AG08395 (cell line): ENCODE measurements around the gene INSM1.
"Not testable (repeated sequence)": the region's sequence is repeated elsewhere in the genome, so short reads cannot be mapped to it uniquely, and the experiment has no call there.

ENCODE experiments used
- DNase-seq: peaks from one replicate; pipeline ENCODE4 v3.0.0; 2012; ENCODE audit warnings: mixed read lengths, low spot score

INSM1 gene, protein sequence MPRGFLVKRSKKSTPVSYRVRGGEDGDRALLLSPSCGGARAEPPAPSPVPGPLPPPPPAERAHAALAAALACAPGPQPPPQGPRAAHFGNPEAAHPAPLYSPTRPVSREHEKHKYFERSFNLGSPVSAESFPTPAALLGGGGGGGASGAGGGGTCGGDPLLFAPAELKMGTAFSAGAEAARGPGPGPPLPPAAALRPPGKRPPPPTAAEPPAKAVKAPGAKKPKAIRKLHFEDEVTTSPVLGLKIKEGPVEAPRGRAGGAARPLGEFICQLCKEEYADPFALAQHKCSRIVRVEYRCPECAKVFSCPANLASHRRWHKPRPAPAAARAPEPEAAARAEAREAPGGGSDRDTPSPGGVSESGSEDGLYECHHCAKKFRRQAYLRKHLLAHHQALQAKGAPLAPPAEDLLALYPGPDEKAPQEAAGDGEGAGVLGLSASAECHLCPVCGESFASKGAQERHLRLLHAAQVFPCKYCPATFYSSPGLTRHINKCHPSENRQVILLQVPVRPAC

DNA sequence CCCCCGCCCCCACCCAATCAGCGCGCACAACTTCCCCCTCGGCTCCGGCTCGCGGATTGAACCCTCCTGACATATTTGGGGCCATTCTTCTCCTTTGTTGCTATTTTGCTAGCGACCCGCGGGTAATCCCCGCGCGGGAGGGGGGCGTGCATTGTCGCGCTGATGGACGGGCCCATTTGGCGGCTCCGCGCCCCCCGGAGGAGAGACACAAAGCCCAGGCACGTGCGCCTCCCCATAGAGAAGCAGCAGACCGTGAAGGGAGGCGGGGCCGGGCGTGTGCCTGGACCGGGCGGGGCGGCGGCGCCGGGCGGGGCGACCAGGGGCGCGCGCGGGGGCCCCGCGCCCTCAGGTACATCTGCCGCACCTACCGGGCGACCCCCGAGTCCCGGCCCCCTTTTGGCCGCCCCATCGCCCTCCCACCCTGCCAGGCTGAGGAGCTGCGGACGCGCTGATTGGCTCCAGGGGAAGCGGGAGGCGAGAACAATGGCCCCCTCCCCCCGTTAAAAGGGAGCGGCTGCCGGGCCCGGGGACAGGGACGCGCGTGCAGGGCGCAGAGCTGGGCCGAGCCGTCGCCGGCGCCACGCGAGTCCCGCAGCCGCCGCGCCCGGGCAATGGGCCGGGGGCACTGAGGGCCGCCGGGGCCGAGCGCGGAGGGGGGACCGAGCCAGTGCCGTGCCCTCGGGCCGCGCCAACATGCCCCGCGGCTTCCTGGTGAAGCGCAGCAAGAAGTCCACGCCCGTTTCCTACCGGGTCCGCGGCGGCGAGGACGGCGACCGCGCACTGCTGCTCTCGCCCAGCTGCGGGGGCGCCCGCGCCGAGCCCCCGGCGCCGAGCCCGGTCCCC lies at the start of gene INSM1:
Gene INSM1, plus strand, starts transcription at position 530 of the 843 bp plus-strand sequence. Its CDS starts 164 bp downstream, at position 694.
- no peak for DNase-seq

DNA sequence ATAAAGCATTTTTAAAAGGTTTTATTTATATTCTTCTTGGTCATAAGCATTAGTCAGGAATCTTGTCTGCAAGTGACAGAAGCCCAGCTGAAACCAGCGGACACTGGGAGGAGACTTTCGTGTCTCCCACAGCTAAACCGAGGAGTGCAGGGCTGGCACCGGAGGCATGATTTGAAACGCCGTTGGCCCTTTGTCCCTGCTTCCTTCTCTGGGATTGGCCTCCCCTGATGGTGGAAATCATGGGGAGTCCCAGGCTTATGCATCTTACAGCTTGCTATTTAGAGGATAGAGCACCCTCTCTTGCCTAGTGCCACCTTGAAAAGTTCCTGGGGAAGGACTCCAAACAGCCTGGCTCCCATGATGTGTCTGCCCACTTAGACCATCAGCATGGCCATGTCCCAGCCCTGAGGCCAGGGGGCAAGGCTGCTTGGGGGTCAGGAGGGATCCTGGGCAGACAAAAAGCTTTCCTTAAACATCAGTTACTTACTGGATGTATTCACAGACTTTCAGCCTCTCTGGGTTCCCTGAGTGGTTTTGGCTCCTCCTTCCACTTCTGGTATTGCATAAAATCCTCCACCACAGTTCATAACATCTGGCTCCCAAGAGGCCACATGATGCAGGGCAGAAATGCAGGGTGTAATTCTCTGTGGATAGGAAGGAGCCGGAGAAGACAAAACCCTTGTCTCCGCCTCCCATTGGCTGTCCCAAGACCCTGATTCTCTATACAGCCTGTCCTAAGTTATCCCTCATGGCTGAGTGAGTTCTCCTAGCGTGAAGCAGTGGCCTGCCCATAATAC lies 49.3 kb upstream of the INSM1 start:
- DNase-seq: no peak

DNA sequence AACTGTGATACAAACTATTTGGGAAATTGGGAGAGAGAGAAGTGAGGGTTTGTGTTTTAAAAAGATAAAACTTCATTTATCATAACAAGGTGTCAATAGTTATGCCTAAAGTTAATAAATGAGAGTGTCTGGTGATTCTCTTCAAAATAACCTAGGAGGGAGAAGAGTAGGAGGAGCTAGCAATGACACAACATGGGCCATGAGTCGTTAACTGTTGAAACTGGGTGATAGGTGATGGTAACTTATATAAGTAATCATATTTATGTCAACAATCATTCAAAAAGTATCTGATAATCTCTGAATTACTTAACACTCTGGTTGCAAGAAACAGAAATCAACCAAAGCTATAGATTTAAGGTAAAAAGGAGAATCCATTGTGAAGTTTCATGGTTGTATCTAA lies 46.8 kb upstream of the INSM1 start:
- DNase-seq: no peak

DNA sequence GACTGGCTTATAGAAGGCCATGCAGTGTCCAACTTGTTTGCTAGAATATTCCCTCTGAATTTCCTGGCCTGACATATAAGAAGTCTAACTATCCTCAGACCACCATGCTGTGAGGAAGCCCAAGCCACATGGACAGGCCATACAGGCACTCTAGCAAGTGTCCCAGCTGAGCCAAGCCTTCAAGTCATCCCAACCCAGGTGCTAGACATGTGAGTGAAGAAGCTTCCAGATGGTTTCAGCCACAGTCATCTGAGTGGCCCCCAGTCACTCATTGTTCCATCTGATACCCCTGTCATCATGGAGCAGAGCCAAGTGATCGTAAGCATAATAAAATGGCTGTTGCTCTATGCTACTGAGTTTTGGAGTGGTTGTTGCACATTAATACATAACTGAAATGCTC lies 46.0 kb upstream of the INSM1 start:
- DNase-seq: no peak

DNA sequence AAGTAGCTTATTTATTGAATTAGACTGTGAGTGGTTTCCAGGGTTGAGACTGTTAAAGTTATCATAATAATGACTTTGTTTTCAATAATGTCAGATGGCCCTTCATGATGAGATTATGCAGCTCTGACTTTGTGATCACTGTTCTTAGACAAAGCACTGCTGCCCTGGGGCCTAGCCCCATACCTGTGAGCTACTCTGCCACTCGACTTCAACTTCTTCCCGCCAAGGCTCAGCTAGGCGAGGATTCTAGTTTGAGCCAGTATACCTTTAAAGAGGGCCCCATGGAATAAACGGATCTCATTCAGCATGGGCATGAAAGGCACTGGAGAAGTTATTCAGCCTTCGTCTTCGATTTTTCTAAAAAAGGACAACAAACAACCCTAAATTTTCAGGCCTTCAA lies 45.0 kb upstream of the INSM1 start:
- DNase-seq: no peak

DNA sequence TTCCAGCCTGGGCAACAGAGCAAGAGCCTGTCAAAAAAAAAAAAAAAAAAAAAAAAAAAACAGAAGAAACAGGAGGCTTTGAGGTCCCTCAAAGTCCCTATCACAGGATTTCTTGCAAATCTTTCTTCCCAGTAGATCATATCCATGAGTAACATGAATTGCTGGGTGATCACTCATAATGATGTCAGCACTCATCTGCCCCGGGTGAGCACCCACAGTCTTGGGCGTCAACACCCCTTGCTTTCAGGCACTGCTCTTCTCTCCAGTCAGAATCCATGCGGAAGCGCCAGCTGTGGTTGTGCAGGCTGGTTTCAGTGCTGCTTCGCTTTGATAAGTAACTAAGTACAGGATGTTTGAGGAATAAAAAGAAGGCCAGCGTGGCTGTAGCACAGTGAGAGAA lies 40.2 kb upstream of the INSM1 start:
- no peak for DNase-seq

DNA sequence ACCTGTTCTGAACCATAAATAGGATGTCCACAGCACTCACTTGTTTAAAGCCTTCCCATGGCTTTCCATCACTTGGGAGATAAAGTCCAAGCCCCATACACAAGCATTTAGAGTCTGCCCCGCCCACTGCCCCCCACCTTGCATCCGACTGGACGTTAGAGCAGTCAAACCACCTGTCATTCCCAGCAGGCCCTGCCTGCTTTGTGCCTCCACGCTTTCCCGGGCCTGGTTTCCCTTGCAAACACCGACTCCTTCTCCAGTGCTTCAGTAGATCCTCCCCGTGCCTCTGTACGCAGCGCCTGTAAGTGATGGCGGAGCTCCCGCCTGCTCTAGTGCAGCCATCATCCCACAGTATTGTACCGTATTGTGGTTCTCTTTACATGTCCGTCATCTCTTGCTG lies 38.3 kb upstream of the INSM1 start:
- DNase-seq: no peak

DNA sequence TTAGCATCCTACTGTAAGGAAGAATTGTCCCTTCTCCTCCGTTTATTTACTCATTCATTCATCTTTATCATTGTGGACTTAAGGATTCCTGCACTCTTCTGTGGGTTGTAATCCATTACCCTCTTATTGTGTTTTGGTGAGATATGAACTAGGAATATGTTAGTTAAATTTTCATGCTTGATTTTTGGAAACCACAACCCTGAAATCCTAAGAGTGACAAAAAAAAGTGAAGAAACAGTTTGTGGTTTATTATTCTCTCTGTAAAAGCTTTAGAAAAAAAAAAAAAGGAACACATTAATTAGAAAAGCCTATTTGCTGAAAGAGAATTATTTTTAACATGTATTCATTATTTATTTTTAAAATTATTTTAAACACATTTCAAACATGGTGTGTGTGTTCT lies 36.7 kb upstream of the INSM1 start:
- DNase-seq: no peak

DNA sequence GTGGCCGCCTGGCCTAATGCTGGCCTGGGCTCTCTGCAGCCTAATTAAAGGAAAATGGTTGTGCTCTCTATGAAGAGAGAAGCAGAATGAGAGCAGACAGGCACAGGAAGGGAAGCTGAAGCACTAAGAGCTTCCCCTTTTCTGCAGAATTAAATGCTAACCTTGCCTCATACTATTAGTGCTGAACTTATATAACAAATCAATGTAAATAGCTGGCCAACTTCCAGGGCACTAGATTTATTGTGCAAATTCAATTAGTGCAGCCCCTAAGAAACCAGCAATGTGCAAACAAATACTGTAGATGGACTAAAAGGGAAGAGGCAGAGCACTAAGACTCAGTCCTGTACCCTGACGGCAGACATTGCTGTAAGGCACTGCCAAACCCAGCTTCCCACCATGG lies 36.1 kb upstream of the INSM1 start:
- no peak for DNase-seq

DNA sequence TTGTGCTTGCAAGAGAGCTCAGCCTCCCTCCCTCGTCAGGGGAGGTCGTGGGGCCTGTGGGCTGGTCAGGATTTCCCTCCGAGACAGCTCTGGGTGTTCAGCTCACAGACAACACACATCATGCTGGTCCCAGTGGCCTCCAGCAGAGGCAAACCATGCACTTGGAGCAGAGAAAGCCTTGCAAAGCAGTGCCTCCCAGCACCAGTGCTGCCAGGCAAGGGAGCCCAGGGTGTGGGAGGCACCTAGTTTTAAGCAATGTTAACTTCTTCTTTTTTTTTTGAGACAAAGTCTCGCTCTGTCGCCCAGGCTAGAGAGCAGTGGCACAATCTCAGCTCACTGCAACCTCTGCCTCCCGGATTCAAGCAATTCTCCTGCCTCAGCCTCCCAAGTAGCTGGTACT lies 34.0 kb upstream of the INSM1 start:
- no peak for DNase-seq

DNA sequence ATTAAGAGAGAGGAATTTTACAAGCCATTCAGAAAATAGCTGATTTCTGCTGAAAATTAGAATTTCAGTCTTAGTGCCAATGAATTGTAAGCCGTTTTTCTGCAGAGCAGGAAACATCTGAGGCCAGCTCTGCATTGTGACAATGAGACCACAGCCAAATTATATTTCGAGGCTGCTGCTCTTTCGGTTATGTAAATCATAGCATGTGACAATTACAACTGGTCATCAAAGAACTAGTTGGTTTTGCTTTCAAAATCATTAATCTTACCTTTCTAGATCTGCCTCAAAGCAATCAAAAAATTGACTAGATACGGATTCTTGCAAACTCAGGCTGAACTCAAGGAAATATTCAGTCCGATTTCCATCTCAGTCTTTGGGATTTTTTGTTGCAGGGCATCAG lies 33.4 kb upstream of the INSM1 start:
- DNase-seq: no peak

DNA sequence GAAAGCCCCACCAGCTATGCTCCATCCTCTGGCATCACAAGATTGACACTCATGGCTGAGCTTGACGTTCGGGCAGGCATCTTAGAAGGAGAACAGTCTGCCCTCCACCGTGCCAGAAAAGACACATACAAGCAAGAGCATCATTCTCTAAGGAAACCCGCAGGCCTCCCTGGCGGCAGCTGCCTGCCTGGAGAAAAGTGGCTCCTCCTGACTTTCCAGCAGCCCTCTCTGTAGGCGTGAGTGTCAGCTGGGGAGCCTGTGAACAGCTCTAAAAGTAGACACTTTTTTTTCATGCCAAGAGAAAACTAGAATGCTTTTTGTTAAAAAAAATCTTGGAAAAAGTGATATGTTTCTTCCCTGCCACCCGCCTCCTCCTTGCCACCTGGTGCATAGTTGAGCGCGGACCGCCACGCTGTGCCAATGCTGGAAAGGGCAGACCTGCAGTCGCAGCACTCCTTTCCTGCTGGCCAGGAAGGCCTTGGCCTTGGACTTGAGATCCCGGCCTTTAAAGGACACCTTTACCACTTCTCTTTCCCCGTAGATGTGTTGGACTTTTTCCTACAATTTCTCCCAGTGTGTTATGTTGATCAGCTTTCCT lies 29.7 kb upstream of the INSM1 start:
- DNase-seq: no peak

DNA sequence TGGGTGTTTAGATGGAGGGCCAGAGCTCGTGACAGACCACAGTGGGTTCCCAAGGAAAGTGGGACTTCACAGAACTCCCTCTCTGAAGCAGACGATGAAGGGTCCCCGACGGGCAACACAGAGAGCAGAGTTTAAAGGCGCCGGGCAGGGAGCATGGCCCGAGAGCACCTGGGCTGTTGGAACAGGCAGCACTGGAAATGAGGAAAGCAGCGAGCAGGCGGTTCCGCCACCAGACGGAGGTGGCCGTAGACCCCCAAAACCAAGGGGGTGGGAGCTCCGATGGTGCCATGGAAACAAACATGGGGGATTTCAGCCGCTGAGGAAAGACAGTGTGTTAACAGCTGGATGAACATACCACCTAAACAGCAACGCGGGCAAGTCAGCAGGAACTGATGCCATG lies 27.5 kb upstream of the INSM1 start:
- no peak for DNase-seq

DNA sequence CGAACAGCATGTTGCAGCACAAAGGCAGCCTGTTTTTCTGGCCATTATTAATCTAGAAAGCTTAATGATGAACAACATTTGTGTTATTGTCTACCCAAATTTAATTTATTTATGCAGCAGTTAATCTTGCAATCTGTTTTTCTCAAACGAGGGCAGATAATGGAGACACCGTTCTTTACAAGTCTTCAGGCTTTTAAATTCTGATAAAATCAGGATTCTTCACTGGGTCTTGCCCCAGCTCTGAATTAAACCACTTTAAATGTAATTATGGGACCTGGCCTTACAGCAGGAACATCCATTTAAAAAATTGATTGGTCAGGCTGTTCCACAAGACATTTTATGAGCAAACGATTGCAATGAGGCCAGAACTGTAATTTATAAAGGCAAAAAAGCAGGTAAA lies 26.5 kb upstream of the INSM1 start:
- no peak for DNase-seq

DNA sequence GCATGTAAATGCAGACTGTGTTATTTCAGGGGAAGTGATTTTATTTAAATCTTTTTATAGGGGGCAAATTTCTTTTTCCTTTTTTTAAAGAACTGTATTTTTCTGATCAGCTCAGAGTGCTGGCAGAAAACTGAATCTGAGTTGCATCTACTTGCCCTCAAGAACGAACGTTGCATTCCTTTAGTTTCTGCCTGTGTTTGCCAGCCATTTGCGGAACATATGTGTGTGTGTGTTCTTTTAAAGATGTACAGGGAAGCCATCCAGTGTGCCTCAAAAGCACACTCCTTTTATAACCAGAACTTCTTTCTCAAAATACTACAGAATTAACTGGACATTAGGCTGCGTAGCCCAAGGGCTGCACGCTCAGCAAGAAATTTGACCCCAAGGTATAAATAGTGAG lies 25.8 kb upstream of the INSM1 start:
- no peak for DNase-seq

DNA sequence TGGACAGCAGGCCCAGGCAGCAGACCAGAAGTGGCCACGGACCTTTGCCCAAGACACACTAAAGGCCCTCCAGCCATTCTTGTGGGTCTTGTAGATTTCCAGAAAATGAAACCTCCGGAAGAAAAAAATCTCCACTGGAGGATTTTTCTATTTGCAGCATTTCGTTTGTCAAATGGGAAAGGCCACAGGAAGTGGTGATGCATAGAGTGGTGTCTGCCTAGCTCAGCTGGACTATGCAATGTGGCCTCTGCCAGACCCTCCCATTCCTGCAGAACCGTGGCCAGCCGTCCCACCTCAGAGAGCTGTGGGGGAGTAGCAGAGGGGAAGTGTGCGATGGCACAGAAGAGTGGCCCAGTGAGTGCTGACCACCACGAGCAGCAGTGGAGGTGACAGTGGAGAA lies 24.0 kb upstream of the INSM1 start:
- DNase-seq: no peak

DNA sequence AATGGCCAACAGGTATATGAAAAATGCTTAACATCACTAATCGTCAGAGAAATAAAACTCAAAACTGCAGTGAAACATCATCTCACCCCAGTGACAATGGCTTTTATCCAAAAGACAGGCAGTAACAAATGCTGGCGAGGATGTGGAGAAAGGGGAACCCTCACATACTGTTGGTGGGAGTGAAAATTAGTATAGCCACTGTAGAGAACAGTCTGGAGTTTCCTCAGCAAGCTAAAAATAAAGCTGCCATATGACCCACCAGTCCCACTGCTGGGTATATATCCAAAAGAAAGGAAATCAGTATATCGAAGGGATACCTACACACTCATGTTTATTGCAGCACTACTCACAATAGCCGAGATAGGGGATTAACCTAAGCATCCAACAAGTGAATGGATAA lies 23.4 kb upstream of the INSM1 start:
- DNase-seq: no peak

DNA sequence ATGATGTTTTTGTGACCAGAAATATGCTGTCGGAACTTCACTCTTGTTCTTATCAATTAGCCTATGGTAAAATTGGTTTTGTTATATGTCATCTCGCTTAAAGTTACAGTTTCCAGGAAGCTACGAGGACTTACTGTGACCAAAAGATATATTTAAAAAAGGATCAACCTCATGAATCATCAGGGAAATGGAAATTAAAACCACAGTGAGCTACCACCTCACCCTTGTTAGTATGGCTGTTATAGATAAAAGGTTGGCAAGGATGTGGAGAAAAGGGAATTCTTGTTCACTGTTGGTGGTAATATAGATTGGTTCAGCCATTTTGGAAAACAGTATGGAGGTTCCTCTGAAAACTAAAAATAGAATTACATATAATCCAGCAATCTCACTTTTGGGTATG lies 14.3 kb upstream of the INSM1 start:
- DNase-seq: no peak

DNA sequence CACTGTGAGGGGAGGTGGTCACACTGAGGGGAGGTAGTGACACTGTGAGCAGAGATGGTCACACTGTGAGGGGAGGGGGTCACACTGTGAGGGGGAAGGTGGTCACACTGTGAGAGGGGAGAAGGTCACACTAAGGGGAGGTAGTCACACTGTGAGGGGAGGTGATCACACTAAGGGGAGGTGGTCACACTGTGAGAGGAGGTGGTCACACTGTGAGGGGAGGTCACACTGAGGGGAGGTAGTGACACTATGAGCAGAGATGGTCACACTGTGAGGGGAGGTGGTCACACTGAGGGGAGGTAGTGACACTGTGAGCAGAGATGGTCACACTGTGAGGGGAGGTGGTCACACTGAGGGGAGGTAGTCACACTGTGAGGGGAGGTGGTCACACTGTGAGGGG lies 12.4 kb upstream of the INSM1 start:
- not testable (repeated sequence) for DNase-seq

DNA sequence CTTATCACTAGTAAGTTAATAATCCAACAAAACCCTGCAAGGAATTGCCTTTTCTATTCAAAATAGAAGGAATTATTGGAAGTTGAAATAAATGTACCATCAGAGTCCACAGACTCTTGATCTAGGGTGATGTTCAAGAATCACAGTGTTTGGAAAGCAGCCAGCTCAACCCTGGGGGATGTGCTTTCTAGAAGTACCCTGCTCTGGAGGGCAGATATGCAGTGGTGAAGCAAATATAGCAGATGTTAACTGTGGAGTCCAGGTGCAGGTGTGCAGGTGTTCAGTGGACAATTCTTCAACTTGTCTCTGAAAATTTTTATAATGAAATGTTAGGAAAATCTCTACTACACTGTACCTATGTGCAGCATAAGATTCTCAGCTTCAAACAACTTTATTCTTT lies 9.1 kb upstream of the INSM1 start:
- no peak for DNase-seq

DNA sequence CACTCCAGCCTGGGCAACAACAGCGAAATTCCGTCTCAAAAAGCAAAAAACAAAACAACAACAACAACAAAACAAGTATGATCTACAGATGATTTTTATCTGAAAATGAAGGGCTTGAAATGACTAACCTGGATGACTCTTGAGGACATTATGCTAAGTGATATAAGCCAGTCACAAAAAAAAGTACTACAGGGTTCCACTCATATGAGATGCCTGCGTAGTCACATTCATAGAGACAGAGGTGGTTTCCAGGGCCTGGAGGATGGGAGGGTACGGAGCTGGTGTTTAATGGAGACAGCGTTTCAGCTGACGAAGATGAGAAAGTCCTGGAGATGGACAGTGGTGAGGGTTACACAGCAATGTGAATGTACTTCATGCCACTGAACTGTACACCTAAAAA lies 8.3 kb upstream of the INSM1 start:
- no peak for DNase-seq

DNA sequence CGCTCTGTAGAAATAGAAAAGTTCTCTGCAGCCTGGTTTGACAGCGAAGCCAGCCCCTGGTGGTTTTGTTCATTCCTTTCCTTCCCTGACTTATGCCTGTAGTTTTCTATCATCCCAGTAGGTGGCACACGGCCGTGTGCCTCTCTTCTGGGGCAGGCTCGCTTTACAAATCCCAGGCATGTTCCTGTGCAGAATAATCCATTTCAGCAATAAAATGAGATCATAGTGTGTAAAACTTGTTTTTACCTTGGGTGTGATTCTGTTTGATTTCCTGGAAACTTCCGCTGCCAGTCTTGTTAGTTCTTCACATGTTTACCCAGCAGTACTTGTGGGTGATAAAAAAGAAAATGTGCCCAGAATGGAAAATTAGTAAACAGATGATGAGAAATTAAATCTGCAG lies 7.4 kb upstream of the INSM1 start:
- peak; percentile 81 for DNase-seq
